ENCODE measurements around the gene SLC9A6. TPM values are rescaled to one million over a fixed set of nuclear protein-coding genes. Genes with fewer than 3 reads are reported as not detected.

The SLC9A6 gene
- total RNA-seq, 4 donors from 2014 or later = 15.2 to 21.7 (median 18.5) TPM

GRCh38 chrX:136051611-136052010 lies 66.4 kb downstream of the SLC9A6 start:
- H3K27me3 ChIP-seq = no peaks in the 10 kb centered on the region
- intact Hi-C loops (cut with DNase I) = no loop called here

GRCh38 chrX:136055651-136056221 lies 70.5 kb downstream of the SLC9A6 start:
- H3K27ac ChIP-seq = peak overlapping the region; percentile 27 to 62 (median 51)
- WGBS, 2 donors = 21 to 25% methylated on average over 5 of the region's 5 CpGs
- H3K4me1 ChIP-seq = no peaks in the 10 kb centered on the region
- DNase-seq = peak; percentile 42 to 47
- TF ChIP-seq CTCF (IDR thresholded peaks at IDR 0.05) (no peak), POLR2A (IDR thresholded peaks at IDR 0.05) (peak in 1 of 2 donors; percentile 60)
- H3K4me3 ChIP-seq (replicated peaks in 1 of 3) = no peak overlapping the region
- no peaks in the 10 kb centered on the region for H3K27me3 ChIP-seq
- intact Hi-C loops (cut with DNase I) = no loop called here
- H3K9me3 ChIP-seq = no peaks in the 10 kb centered on the region
- no peaks in the 10 kb centered on the region for H3K36me3 ChIP-seq

More at GRCh38 chrX:136051611-136052010, 66.4 kb downstream of the SLC9A6 start:
- Histone ChIP-seq H3K36me3 (no peaks in the 10 kb centered on the region), H3K4me3 (replicated peaks in 1 of 3) (no peak overlapping the region), H3K9me3 (no peaks in the 10 kb centered on the region), H3K4me1 (peaks cover 10 to 18% of the 10 kb centered on the region in 2 donors), H3K27ac (no peak overlapping the region)
- TF ChIP-seq POLR2A (IDR thresholded peaks at IDR 0.05) = no peak
- 91 to 92% methylated on average over 3 of the region's 3 CpGs for whole genome bisulfite sequencing, 2 donors
- no peak for DNase-seq

- H3K27me3 ChIP-seq = no peaks in the 10 kb centered on the region
- H3K36me3 ChIP-seq = no peaks in the 10 kb centered on the region
- H3K9me3 ChIP-seq = no peaks in the 10 kb centered on the region
- H3K4me1 ChIP-seq = no peaks in the 10 kb centered on the region
- intact Hi-C loops (cut with DNase I) = no loop called here
- no peak overlapping the region for H3K27ac ChIP-seq
- DNase-seq = no peak
- H3K4me3 ChIP-seq (replicated peaks in 1 of 3) = no peak overlapping the region
- WGBS, 2 donors = 80 to 85% methylated on average over 4 of the region's 4 CpGs
- no peak for TF ChIP-seq CTCF (IDR thresholded peaks at IDR 0.05)
Measured at GRCh38 chrX:136057567-136057966, 72.3 kb downstream of the SLC9A6 start.

GRCh38 chrX:136059350-136059749 lies 74.1 kb downstream of the SLC9A6 start:
- 91 to 93% methylated on average over 2 of the region's 2 CpGs for WGBS, 2 donors
- TF ChIP-seq CTCF (IDR thresholded peaks at IDR 0.05) = no peak
- TF ChIP-seq POLR2A (IDR thresholded peaks at IDR 0.05) = no peak
- Histone ChIP-seq H3K9me3 (no peaks in the 10 kb centered on the region), H3K36me3 (no peaks in the 10 kb centered on the region), H3K27ac (no peak overlapping the region), H3K4me1 (no peaks in the 10 kb centered on the region), H3K4me3 (replicated peaks in 1 of 3) (no peak overlapping the region), H3K27me3 (no peaks in the 10 kb centered on the region)
- DNase-seq = no peak
- intact Hi-C loops (cut with DNase I) = no loop called here

- no peaks in the 10 kb centered on the region for H3K4me1 ChIP-seq
- H3K27me3 ChIP-seq = no peaks in the 10 kb centered on the region
- DNase-seq = no peak
- no peak overlapping the region for H3K27ac ChIP-seq
- no peaks in the 10 kb centered on the region for H3K36me3 ChIP-seq
- no peak overlapping the region for H3K4me3 ChIP-seq (replicated peaks in 1 of 3)
- 58 to 72% methylated on average over 3 to 8 of the region's 8 CpGs for WGBS, 2 donors
- TF ChIP-seq POLR2A (IDR thresholded peaks at IDR 0.05) = no peak
- TF ChIP-seq CTCF (IDR thresholded peaks at IDR 0.05) = no peak
- intact Hi-C loops (cut with DNase I) = no loop called here
- H3K9me3 ChIP-seq = no peaks in the 10 kb centered on the region
Measured at GRCh38 chrX:136061286-136061685, 76.1 kb downstream of the SLC9A6 start.
